HG02759 (cell line): ENCODE data around the gene LSR.

ENCODE experiments used
- ATAC-seq: cut with Tn5 transposase; IDR thresholded peaks from one replicate; pipeline ENCODE4 v1.9.1; 2021; ENCODE audit warnings: mild to moderate bottlenecking, moderate library complexity; ENCODE audit not compliant: unreplicated experiment

LSR gene

GRCh38 chr19:35297922-35298321, 49.1 kb downstream of the LSR start:
- no peak for ATAC-seq

GRCh38 chr19:35298561-35298972, 49.8 kb downstream of the LSR start:
- no peak for ATAC-seq

- no peak for ATAC-seq
Measured at GRCh38 chr19:35299523-35300338, 50.9 kb downstream of the LSR start.

DNA sequence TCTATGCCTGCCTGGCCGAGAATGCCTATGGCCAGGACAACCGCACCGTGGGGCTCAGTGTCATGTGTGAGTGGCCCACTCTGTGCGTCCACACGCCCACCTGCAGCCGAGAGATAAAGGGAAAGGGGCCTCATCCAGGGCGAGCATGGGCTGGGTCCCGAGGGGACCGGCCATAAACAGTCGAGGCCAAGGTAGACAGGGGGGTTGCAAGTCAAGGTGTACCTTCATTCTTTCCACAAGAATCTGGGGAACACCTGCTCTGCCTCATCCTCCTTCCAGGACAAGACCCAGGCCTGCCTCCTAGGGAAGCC, 51.5 kb downstream of the LSR start:
- ATAC-seq, result no peak

DNA sequence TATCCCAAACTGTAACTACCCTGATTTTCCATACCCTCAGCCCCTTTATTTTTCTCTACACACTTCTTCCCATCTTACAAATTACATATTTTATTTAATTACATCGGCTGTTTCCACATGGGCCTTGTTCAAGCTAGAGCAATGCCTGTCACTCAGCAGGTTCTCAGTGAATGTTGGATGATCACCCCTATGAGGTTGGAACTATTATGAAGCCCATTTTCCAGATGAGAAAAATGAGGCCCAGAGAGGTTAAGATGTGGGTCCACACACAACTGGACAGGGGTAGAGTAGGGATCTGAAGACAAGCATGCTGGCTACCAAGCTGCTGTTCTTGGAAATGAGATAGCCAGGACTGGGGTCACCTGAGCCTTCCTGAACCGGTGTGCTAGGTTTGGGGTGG, 53.2 kb downstream of the LSR start:
- no peak for ATAC-seq

DNA sequence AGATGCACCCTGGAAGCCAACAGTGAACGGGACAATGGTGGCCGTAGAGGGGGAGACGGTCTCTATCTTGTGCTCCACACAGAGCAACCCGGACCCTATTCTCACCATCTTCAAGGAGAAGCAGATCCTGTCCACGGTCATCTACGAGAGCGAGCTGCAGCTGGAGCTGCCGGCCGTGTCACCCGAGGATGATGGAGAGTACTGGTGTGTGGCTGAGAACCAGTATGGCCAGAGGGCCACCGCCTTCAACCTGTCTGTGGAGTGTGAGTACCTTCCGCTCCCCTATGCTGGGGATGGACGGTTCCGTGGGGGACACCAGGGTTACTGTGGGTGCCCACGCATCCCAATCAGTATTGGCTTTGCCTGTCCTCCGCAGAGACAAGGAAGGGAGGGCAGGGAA, 53.6 kb downstream of the LSR start:
- no peak for ATAC-seq

DNA sequence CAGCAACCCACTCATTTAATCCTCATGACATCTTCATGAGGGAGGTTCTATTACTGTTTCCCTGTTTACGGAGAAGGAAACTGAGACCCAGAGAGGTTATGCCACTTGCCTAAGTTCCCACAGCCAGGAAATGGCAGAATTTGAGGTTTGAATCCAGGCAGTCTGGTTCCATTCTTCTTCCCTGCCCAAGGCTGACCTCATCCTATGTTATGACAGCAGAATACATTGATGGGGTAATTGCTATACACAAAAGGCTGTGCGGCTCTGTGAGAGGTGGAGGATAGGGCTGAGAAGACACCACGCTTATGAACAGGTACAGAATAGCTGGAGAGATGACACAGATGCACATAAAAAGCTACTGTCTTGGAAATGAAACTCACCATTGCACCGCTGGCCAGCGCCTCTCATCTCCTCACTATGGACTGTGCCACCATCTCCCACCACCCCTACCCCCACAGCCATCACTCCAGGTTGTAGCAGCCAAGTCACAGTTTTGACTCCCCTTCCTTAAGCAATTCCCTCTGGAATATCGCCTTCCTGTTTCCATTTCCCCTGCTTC, 54.6 kb downstream of the LSR start:
- ATAC-seq, result no peak

- ATAC-seq, result no peak
Measured at GRCh38 chr19:35304036-35304435, 55.2 kb downstream of the LSR start.

DNA sequence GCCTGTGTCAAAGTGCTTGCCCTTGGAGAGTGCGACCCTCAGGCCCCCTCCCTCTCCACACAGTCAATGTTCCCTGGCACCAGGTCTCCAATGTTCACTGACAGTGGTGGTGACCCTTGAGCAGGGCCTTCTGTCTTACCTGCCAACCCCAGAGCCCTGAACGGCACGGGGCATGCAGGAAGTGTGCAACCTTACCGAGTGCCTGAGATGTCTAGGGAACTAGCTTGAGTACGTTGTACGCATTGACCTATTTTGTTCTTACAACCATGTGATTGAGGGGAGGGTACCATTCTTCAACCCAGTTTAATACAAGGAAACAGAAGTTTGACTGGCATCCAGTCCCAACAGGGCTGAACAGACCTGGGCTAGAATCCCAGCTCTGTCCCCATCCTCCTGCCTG, 56.4 kb downstream of the LSR start:
- no peak for ATAC-seq

- no peak for ATAC-seq
Measured at GRCh38 chr19:35306473-35307246, 57.9 kb downstream of the LSR start.

- ATAC-seq, result no peak
Measured at GRCh38 chr19:35307931-35308330, 59.1 kb downstream of the LSR start.

GRCh38 chr19:35308910-35309309, 60.1 kb downstream of the LSR start:
- ATAC-seq, result no peak

GRCh38 chr19:35309481-35310279, 60.9 kb downstream of the LSR start:
- no peak for ATAC-seq

- no peak for ATAC-seq
Measured at GRCh38 chr19:35310331-35310730, 61.5 kb downstream of the LSR start.

- ATAC-seq, result no peak
Measured at GRCh38 chr19:35310811-35311465, 62.1 kb downstream of the LSR start.

- no peak for ATAC-seq
Measured at GRCh38 chr19:35311901-35312665, 63.3 kb downstream of the LSR start.

DNA sequence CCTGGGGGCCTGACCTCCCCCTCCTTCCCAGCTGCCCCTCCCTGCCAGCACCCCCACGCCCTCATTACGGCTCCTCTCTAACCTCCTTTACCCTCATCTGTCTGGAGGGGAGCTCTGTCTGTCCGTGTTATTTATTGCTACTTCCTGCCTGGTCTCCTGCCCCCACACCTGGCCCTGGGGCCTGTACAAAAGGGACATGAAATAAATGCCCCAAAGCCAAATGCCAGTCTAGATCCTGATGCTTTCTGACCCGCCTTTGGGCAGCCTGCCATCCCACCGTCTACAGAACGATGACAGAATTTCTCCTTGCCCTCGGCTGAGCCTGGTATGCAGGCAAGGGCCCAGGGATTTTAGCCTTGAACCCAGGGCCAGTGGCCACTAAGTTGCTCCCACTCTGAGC, 64.8 kb downstream of the LSR start:
- no peak for ATAC-seq

GRCh38 chr19:35314031-35314430, 65.2 kb downstream of the LSR start:
- no peak for ATAC-seq

DNA sequence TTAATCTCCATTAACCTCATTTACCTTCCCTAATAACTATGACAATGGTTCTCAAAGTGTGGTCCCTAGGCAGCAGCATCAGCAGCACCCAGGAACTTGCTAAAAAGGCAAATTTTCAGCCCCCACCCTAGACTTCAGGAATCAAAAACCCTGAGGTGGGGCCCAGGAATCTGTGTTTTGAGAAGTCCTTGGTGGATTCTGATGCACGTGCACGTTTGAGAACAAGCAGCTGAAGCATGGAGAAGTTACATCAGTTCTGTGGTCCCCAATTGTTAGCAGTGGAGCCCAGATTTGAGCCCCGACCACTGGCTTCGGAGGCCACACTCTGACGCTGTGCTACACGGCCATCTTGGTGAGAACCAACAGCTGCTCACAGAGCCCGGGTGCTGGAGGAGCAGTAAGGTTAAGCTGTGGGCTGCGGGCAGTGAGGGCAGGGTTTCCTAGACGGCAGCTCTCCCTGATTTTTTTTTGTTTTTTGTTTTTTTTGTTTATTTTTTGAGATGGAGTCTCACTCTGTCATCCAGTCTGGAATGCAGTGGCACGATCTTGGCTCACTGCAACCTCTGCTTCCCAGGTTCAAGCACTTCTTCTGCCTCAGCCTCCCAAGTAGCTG, 66.2 kb downstream of the LSR start:
- no peak for ATAC-seq

GRCh38 chr19:35315883-35316282, 67.1 kb downstream of the LSR start:
- no peak for ATAC-seq
